Kidney tubule cell (primary cell): ENCODE results near the gene LIN7B.
"Not testable (repeated sequence)": the region's sequence is repeated elsewhere in the genome, so short reads cannot be mapped to it uniquely, and the experiment has no call there.

Experiments used
- DNase-seq: peaks from one replicate; pipeline ENCODE4 v3.0.0-alpha.2; 2018; ENCODE audit warnings: low spot score

The LIN7B gene

GRCh38 chr19:49145573-49146407 lies 31.6 kb downstream of the LIN7B start:
- peak; percentile 63 for DNase-seq

- not testable (repeated sequence) for DNase-seq
Observed at GRCh38 chr19:49146408-49146770, 32.2 kb downstream of the LIN7B start.

GRCh38 chr19:49148044-49148682 lies 34.0 kb downstream of the LIN7B start:
- no peak for DNase-seq

GRCh38 chr19:49148784-49149651 lies 34.8 kb downstream of the LIN7B start:
- DNase-seq, result peak; percentile 93

GRCh38 chr19:49149652-49150105 lies 35.5 kb downstream of the LIN7B start:
- DNase-seq, result peak; percentile 67

- peak; percentile 75 for DNase-seq
Observed at GRCh38 chr19:49150106-49150943, 36.2 kb downstream of the LIN7B start.

GRCh38 chr19:49150944-49151243 lies 36.7 kb downstream of the LIN7B start:
- DNase-seq, result no peak

GRCh38 chr19:49151267-49152118 lies 37.3 kb downstream of the LIN7B start:
- peak; percentile 70 for DNase-seq

- no peak for DNase-seq
Observed at GRCh38 chr19:49152119-49152550, 38.0 kb downstream of the LIN7B start.

GRCh38 chr19:49153167-49153809 lies 39.1 kb downstream of the LIN7B start:
- no peak for DNase-seq

- DNase-seq, result no peak
Observed at GRCh38 chr19:49154279-49154678, 40.1 kb downstream of the LIN7B start.

GRCh38 chr19:49155005-49155819 lies 41.0 kb downstream of the LIN7B start, which contains the start of gene HRC:
TSS of gene HRC (minus strand) at chr19:49155396. CDS start at chr19:49155237, 159 bp downstream.
- DNase-seq, result no peak

- no peak for DNase-seq
Observed at GRCh38 chr19:49155820-49156346, 41.7 kb downstream of the LIN7B start.

- peak; percentile 79 for DNase-seq
Observed at GRCh38 chr19:49157445-49158224, 43.5 kb downstream of the LIN7B start, which contains the start of gene TRPM4. TSS of gene TRPM4 (plus strand) at chr19:49157792. CDS start at chr19:49157867, 75 bp downstream.

- no peak for DNase-seq
Observed at GRCh38 chr19:49160450-49161189, 46.5 kb downstream of the LIN7B start.

GRCh38 chr19:49161987-49162386 lies 47.8 kb downstream of the LIN7B start:
- no peak for DNase-seq

GRCh38 chr19:49165111-49165750 lies 51.1 kb downstream of the LIN7B start:
- DNase-seq, result no peak
